Measurements from ENCODE around the gene HERPUD1.
"Not testable (repeated sequence)": the region's sequence is repeated elsewhere in the genome, so short reads cannot be mapped to it uniquely, and the experiment has no call there.

HERPUD1 gene

GRCh38 chr16:56918467-56919012 is 13.4 kb upstream of the HERPUD1 start:
- Mint-ChIP-seq H3K27me3 (ENCODE audit: low read depth) (peaks cover 7% of the 10 kb centered on the region), H3K27ac (no peak overlapping the region), H3K36me3 (ENCODE audit: low read depth) (peaks cover 7% of the 10 kb centered on the region), H3K4me1 (ENCODE audit: low read depth) (peaks cover 35% of the 10 kb centered on the region), H3K9me3 (no peaks in the 10 kb centered on the region), H3K4me3 (no peak overlapping the region)

- no peaks in the 10 kb centered on the region for H3K9me3 Mint-ChIP-seq
- H3K27me3 Mint-ChIP-seq (ENCODE audit: low read depth) = peaks cover 7% of the 10 kb centered on the region
- H3K4me1 Mint-ChIP-seq (ENCODE audit: low read depth) = peaks cover 39% of the 10 kb centered on the region
- no peak overlapping the region for H3K4me3 Mint-ChIP-seq
- peaks cover 7% of the 10 kb centered on the region for H3K36me3 Mint-ChIP-seq (ENCODE audit: low read depth)
- H3K27ac Mint-ChIP-seq = no peak overlapping the region
Measured at GRCh38 chr16:56919099-56919800, 12.7 kb upstream of the HERPUD1 start.

- Mint-ChIP-seq H3K4me1 (ENCODE audit: low read depth) (peaks cover 41% of the 10 kb centered on the region), H3K36me3 (ENCODE audit: low read depth) (peaks cover 7% of the 10 kb centered on the region), H3K9me3 (no peaks in the 10 kb centered on the region), H3K27me3 (ENCODE audit: low read depth) (peaks cover 7% of the 10 kb centered on the region), H3K27ac (no peak overlapping the region), H3K4me3 (no peak overlapping the region)
Measured at GRCh38 chr16:56921571-56921970, 10.4 kb upstream of the HERPUD1 start.

- Mint-ChIP-seq H3K27me3 (ENCODE audit: low read depth) (no peaks in the 10 kb centered on the region), H3K4me1 (ENCODE audit: low read depth) (peaks cover 24% of the 10 kb centered on the region), H3K9me3 (no peaks in the 10 kb centered on the region), H3K27ac (no peak overlapping the region), H3K36me3 (ENCODE audit: low read depth) (no peaks in the 10 kb centered on the region), H3K4me3 (no peak overlapping the region)
Measured at GRCh38 chr16:56923481-56924091, 8.4 kb upstream of the HERPUD1 start.

GRCh38 chr16:56927471-56927870 is 4.5 kb upstream of the HERPUD1 start:
- no peak overlapping the region for H3K4me3 Mint-ChIP-seq
- H3K36me3 Mint-ChIP-seq (ENCODE audit: low read depth) = peaks cover under 1% of the 10 kb centered on the region
- peaks cover 19% of the 10 kb centered on the region for H3K4me1 Mint-ChIP-seq (ENCODE audit: low read depth)
- H3K27ac Mint-ChIP-seq = no peak overlapping the region
- H3K9me3 Mint-ChIP-seq = no peaks in the 10 kb centered on the region
- no peaks in the 10 kb centered on the region for H3K27me3 Mint-ChIP-seq (ENCODE audit: low read depth)

GRCh38 chr16:56929639-56930038 is 2.3 kb upstream of the HERPUD1 start:
- Mint-ChIP-seq H3K4me3 (no peak overlapping the region), H3K4me1 (ENCODE audit: low read depth) (peaks cover 20% of the 10 kb centered on the region), H3K27ac (no peak overlapping the region), H3K27me3 (ENCODE audit: low read depth) (no peaks in the 10 kb centered on the region), H3K36me3 (ENCODE audit: low read depth) (peaks cover 17% of the 10 kb centered on the region), H3K9me3 (no peaks in the 10 kb centered on the region)

- Mint-ChIP-seq H3K36me3 (ENCODE audit: low read depth) (peaks cover 28% of the 10 kb centered on the region), H3K27me3 (ENCODE audit: low read depth) (no peaks in the 10 kb centered on the region), H3K9me3 (no peaks in the 10 kb centered on the region), H3K4me3 (peak overlapping the region; percentile 99), H3K4me1 (ENCODE audit: low read depth) (peaks cover 25% of the 10 kb centered on the region), H3K27ac (peak overlapping the region; percentile 90)
Measured at GRCh38 chr16:56930486-56931270, 1.3 kb upstream of the HERPUD1 start.

GRCh38 chr16:56931271-56931891 is 561 bp upstream of the HERPUD1 start:
- H3K27me3 Mint-ChIP-seq (ENCODE audit: low read depth) = no peaks in the 10 kb centered on the region
- peaks cover 31% of the 10 kb centered on the region for H3K4me1 Mint-ChIP-seq (ENCODE audit: low read depth)
- H3K9me3 Mint-ChIP-seq = no peaks in the 10 kb centered on the region
- H3K27ac Mint-ChIP-seq = peak overlapping the region; percentile 90
- peaks cover 33% of the 10 kb centered on the region for H3K36me3 Mint-ChIP-seq (ENCODE audit: low read depth)
- H3K4me3 Mint-ChIP-seq = peak overlapping the region; percentile 99

- no peaks in the 10 kb centered on the region for H3K9me3 Mint-ChIP-seq
- H3K4me1 Mint-ChIP-seq (ENCODE audit: low read depth) = peaks cover 45% of the 10 kb centered on the region
- no peaks in the 10 kb centered on the region for H3K27me3 Mint-ChIP-seq (ENCODE audit: low read depth)
- peak overlapping the region; percentile 99 for H3K4me3 Mint-ChIP-seq
- peak overlapping the region; percentile 99 for H3K27ac Mint-ChIP-seq
- peaks cover 46% of the 10 kb centered on the region for H3K36me3 Mint-ChIP-seq (ENCODE audit: low read depth)
Measured at GRCh38 chr16:56932721-56933619, 1.0 kb downstream of the HERPUD1 start.

GRCh38 chr16:56933828-56934598 is 2.1 kb downstream of the HERPUD1 start:
- H3K9me3 Mint-ChIP-seq = no peaks in the 10 kb centered on the region
- peak overlapping the region; percentile 63 for H3K27ac Mint-ChIP-seq
- peaks cover 55% of the 10 kb centered on the region for H3K36me3 Mint-ChIP-seq (ENCODE audit: low read depth)

GRCh38 chr16:56934599-56935145 is 2.7 kb downstream of the HERPUD1 start:
- H3K27ac Mint-ChIP-seq = peak overlapping the region; percentile 63
- H3K27me3 Mint-ChIP-seq (ENCODE audit: low read depth) = not testable (repeated sequence)

More at GRCh38 chr16:56933828-56934598, 2.1 kb downstream of the HERPUD1 start:
- Mint-ChIP-seq H3K4me3 (peak overlapping the region; percentile 99), H3K4me1 (ENCODE audit: low read depth) (peaks cover 53% of the 10 kb centered on the region), H3K27me3 (ENCODE audit: low read depth) (no peaks in the 10 kb centered on the region)

GRCh38 chr16:56935201-56935600 is 3.3 kb downstream of the HERPUD1 start:
- no peaks in the 10 kb centered on the region for H3K27me3 Mint-ChIP-seq (ENCODE audit: low read depth)
- peaks cover 63% of the 10 kb centered on the region for H3K4me1 Mint-ChIP-seq (ENCODE audit: low read depth)
- peaks cover 67% of the 10 kb centered on the region for H3K36me3 Mint-ChIP-seq (ENCODE audit: low read depth)
- no peaks in the 10 kb centered on the region for H3K9me3 Mint-ChIP-seq
- H3K27ac Mint-ChIP-seq = peak overlapping the region; percentile 63
- peak overlapping the region; percentile 76 for H3K4me3 Mint-ChIP-seq

More at GRCh38 chr16:56934599-56935145, 2.7 kb downstream of the HERPUD1 start:
- peaks cover 58% of the 10 kb centered on the region for H3K4me1 Mint-ChIP-seq (ENCODE audit: low read depth)
- H3K36me3 Mint-ChIP-seq (ENCODE audit: low read depth) = peaks cover 61% of the 10 kb centered on the region
- not testable (repeated sequence) for H3K9me3 Mint-ChIP-seq
- peak overlapping the region; percentile 99 for H3K4me3 Mint-ChIP-seq

- Mint-ChIP-seq H3K36me3 (ENCODE audit: low read depth) (peaks cover 72% of the 10 kb centered on the region), H3K27me3 (ENCODE audit: low read depth) (no peaks in the 10 kb centered on the region), H3K4me1 (ENCODE audit: low read depth) (peaks cover 59% of the 10 kb centered on the region), H3K4me3 (peak overlapping the region; percentile 31), H3K27ac (peak overlapping the region; percentile 45), H3K9me3 (no peaks in the 10 kb centered on the region)
Measured at GRCh38 chr16:56936491-56936890, 4.5 kb downstream of the HERPUD1 start.
